GM19193 (cell line): Measurements from ENCODE around the gene C2orf76.

Experiments
- POLR2A ChIP-seq: IDR thresholded peaks from 4 replicates; pipeline ENCODE4 v1.6.1; 2011; ENCODE audit not compliant: insufficient read depth, insufficient read length; ENCODE audit errors: extremely low read depth

Gene C2orf76

DNA sequence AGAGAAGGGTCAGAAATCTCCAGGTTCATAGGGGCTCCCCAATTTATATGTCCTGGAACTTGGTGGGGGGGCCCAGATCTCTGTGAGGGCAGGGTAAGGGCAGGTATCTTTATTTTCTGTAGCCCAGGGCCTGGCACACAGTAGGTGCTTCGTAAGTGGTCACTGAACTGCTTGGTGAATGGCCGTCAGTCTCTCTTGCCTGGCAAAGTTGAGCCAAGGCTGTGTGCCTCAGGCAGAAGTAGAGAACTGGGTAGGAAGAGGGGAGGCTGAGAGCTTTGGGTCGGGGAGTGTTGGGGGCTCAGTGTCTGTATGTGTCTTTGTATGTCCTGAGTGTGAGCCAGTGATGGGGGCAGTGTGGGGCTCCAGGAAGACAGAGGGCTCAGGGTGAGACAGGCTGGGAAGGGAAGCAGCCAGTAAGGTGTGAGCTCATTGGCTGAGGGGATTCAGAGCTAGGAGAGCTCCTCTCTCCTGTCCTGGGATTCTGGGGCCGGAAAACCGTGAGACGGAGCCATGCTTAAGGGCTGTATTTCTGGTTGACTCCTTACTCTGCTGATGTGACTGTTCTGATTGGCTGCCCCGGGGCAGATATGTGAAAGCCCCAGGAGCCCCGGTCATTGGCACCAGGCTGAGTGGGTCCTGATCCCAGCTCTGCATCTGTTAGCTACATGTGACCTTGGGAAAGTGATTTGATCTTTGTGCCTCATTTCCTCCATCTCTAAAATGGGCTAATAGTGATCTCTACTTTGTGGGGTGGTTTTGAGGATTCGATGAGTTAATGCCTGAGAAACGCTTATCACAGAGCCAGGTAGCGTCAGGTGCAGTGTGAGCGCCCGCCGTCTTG is 112.7 kb downstream of the C2orf76 start:
- TF ChIP-seq POLR2A = no peak

- TF ChIP-seq POLR2A = no peak
These were observed 113.4 kb downstream of the C2orf76 start for GRCh38 chr2:119253114-119253702.
